Non-pigmented ciliary epithelial cell (primary cell): ENCODE results near the gene ATP1A2.

Experiments
- DNase-seq: peaks from one replicate; pipeline ENCODE4 v3.0.0-alpha.2; 2010; ENCODE audit warnings: low read depth

The ATP1A2 gene

GRCh38 chr1:160115545-160116282 lies at the start of gene ATP1A2:
Gene ATP1A2 (plus strand): TSS chr1:160115759. CDS start chr1:160115862, 103 bp downstream.
- DNase-seq, result no peak

- DNase-seq, result no peak
Observed at GRCh38 chr1:160066829-160067745, 48.5 kb upstream of the ATP1A2 start.

- DNase-seq, result no peak
Observed at GRCh38 chr1:160068225-160068624, 47.3 kb upstream of the ATP1A2 start.

- no peak for DNase-seq
Observed at GRCh38 chr1:160069460-160070231, 45.9 kb upstream of the ATP1A2 start, which contains the start of gene KCNJ10. Gene KCNJ10 (minus strand): TSS chr1:160070160. CDS start chr1:160042532, 27,628 bp downstream.

GRCh38 chr1:160070243-160071163 lies 45.1 kb upstream of the ATP1A2 start:
- DNase-seq, result no peak

GRCh38 chr1:160071289-160071688 lies 44.3 kb upstream of the ATP1A2 start:
- no peak for DNase-seq

GRCh38 chr1:160074865-160075264 lies 40.7 kb upstream of the ATP1A2 start:
- no peak for DNase-seq

- no peak for DNase-seq
Observed at GRCh38 chr1:160075836-160076235, 39.7 kb upstream of the ATP1A2 start.

- no peak for DNase-seq
Observed at GRCh38 chr1:160076295-160076694, 39.3 kb upstream of the ATP1A2 start.

- no peak for DNase-seq
Observed at GRCh38 chr1:160077486-160077885, 38.1 kb upstream of the ATP1A2 start.

GRCh38 chr1:160078512-160079195 lies 36.9 kb upstream of the ATP1A2 start:
- no peak for DNase-seq

GRCh38 chr1:160079448-160079847 lies 36.1 kb upstream of the ATP1A2 start:
- DNase-seq, result no peak

GRCh38 chr1:160080381-160081100 lies 35.0 kb upstream of the ATP1A2 start:
- DNase-seq, result no peak

GRCh38 chr1:160081261-160081936 lies 34.2 kb upstream of the ATP1A2 start, which contains the start of gene KCNJ9:
Gene KCNJ9 (plus strand): TSS chr1:160081538. CDS start chr1:160084031, 2,493 bp downstream.
- DNase-seq, result no peak

- no peak for DNase-seq
Observed at GRCh38 chr1:160082487-160082886, 33.1 kb upstream of the ATP1A2 start.

- no peak for DNase-seq
Observed at GRCh38 chr1:160082926-160083325, 32.6 kb upstream of the ATP1A2 start.

GRCh38 chr1:160083968-160084770 lies 31.4 kb upstream of the ATP1A2 start:
- no peak for DNase-seq

GRCh38 chr1:160084771-160085321 lies 30.7 kb upstream of the ATP1A2 start:
- DNase-seq, result no peak
